ENCODE data around the gene C19orf12.

The C19orf12 gene

GRCh38 chr19:29655648-29656335 is 59.3 kb downstream of the C19orf12 start:
- Histone ChIP-seq H2AFZ (ENCODE audit: low read length) (no peak overlapping the region), H4K20me1 (ENCODE audit: insufficient read depth, low read length) (no peaks in the 10 kb centered on the region), H3K4me2 (ENCODE audit: low read depth, low read length) (no peak overlapping the region), H3K36me3 (replicated peaks; ENCODE audit: insufficient read depth, low read length) (no peaks in the 10 kb centered on the region), H3K79me2 (ENCODE audit: low read length) (no peaks in the 10 kb centered on the region), H3K27ac (ENCODE audit: low read length) (no peak overlapping the region), H3K9ac (ENCODE audit: low read length) (no peak overlapping the region), H3K27me3 (replicated peaks; ENCODE audit: insufficient read depth, low read length) (peaks cover 57% of the 10 kb centered on the region), H3K4me1 (ENCODE audit: low read length) (no peaks in the 10 kb centered on the region), H3K9me3 (replicated peaks; ENCODE audit: insufficient read depth, low read length) (no peaks in the 10 kb centered on the region), H3F3A (ENCODE audit: insufficient read depth, low read length) (no peaks in the 10 kb centered on the region), H3K9me2 (replicated peaks; ENCODE audit: insufficient read depth, low read length) (no peaks in the 10 kb centered on the region), H3K4me3 (ENCODE audit: low read length) (no peak overlapping the region)
- TF ChIP-seq EZH2phosphoT487 (IDR thresholded peaks at IDR 0.05; ENCODE audit: low read length), result no peak
- no peak for TF ChIP-seq CTCF (IDR thresholded peaks at IDR 0.05; ENCODE audit: low read length)
- no peak for TF ChIP-seq EZH2 (optimal IDR thresholded peaks at IDR 0.05; ENCODE audit: low read depth, low read length)
- DNase-seq, result no peak

DNA sequence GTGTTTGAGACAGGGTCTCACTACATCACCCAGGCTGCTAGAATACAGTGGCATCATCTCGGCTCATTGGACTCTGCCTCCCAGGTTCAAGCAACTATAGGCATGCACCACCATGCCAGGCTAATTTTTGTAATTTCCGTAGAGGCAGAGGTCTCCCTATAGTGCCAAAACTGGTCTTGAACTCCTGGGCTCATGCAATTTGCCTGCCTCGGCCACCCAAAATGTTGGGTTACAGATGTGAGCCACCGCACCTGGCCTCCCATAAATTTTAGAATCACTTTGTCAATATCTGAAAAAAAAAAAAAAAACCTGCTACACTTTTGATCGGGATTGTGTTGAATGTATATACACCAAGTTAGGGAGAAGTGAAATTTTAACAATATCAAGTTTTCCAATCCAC is 61.7 kb downstream of the C19orf12 start:
- Histone ChIP-seq H3K4me2 (ENCODE audit: low read depth, low read length) (no peak overlapping the region), H3K4me1 (ENCODE audit: low read length) (no peaks in the 10 kb centered on the region), H3F3A (ENCODE audit: insufficient read depth, low read length) (no peaks in the 10 kb centered on the region), H2AFZ (ENCODE audit: low read length) (no peak overlapping the region), H3K27ac (ENCODE audit: low read length) (no peak overlapping the region), H3K36me3 (replicated peaks; ENCODE audit: insufficient read depth, low read length) (no peaks in the 10 kb centered on the region), H3K4me3 (ENCODE audit: low read length) (no peak overlapping the region), H3K27me3 (replicated peaks; ENCODE audit: insufficient read depth, low read length) (peaks cover 56% of the 10 kb centered on the region), H4K20me1 (ENCODE audit: insufficient read depth, low read length) (no peaks in the 10 kb centered on the region), H3K9ac (ENCODE audit: low read length) (no peak overlapping the region), H3K9me3 (replicated peaks; ENCODE audit: insufficient read depth, low read length) (no peaks in the 10 kb centered on the region), H3K79me2 (ENCODE audit: low read length) (no peaks in the 10 kb centered on the region), H3K9me2 (replicated peaks; ENCODE audit: insufficient read depth, low read length) (no peaks in the 10 kb centered on the region)
- DNase-seq, result no peak
- TF ChIP-seq CTCF (IDR thresholded peaks at IDR 0.05; ENCODE audit: low read length) (no peak), EZH2 (optimal IDR thresholded peaks at IDR 0.05; ENCODE audit: low read depth, low read length) (no peak), EZH2phosphoT487 (IDR thresholded peaks at IDR 0.05; ENCODE audit: low read length) (no peak)

GRCh38 chr19:29651622-29652394 is 63.3 kb downstream of the C19orf12 start:
- Histone ChIP-seq H3F3A (ENCODE audit: insufficient read depth, low read length) (no peaks in the 10 kb centered on the region), H3K79me2 (ENCODE audit: low read length) (no peaks in the 10 kb centered on the region), H3K9me3 (replicated peaks; ENCODE audit: insufficient read depth, low read length) (no peaks in the 10 kb centered on the region), H3K4me3 (ENCODE audit: low read length) (no peak overlapping the region), H3K4me1 (ENCODE audit: low read length) (no peaks in the 10 kb centered on the region), H4K20me1 (ENCODE audit: insufficient read depth, low read length) (no peaks in the 10 kb centered on the region), H3K27ac (ENCODE audit: low read length) (no peak overlapping the region), H2AFZ (ENCODE audit: low read length) (no peak overlapping the region), H3K9ac (ENCODE audit: low read length) (no peak overlapping the region), H3K4me2 (ENCODE audit: low read depth, low read length) (no peak overlapping the region), H3K27me3 (replicated peaks; ENCODE audit: insufficient read depth, low read length) (peaks cover 58% of the 10 kb centered on the region), H3K9me2 (replicated peaks; ENCODE audit: insufficient read depth, low read length) (no peaks in the 10 kb centered on the region), H3K36me3 (replicated peaks; ENCODE audit: insufficient read depth, low read length) (no peaks in the 10 kb centered on the region)
- no peak for DNase-seq
- TF ChIP-seq EZH2phosphoT487 (IDR thresholded peaks at IDR 0.05; ENCODE audit: low read length) (no peak), EZH2 (optimal IDR thresholded peaks at IDR 0.05; ENCODE audit: low read depth, low read length) (no peak)
